Activated CD4-positive, CD25-positive, alpha-beta regulatory T cell treated with anti-CD3 and anti-CD28 coated beads, Interleukin-2, amount 50 U/mL, for 16 hours (primary cell): Measurements from ENCODE around the gene EEIG1.

Experiments
- DNase-seq: peaks from one replicate; pipeline ENCODE4 v3.0.0-alpha.2; 2020; ENCODE audit warnings: low read depth, low spot score

Gene EEIG1

GRCh38 chr9:127941062-127941960 lies 39.5 kb downstream of the EEIG1 start:
- DNase-seq, result no peak

DNA sequence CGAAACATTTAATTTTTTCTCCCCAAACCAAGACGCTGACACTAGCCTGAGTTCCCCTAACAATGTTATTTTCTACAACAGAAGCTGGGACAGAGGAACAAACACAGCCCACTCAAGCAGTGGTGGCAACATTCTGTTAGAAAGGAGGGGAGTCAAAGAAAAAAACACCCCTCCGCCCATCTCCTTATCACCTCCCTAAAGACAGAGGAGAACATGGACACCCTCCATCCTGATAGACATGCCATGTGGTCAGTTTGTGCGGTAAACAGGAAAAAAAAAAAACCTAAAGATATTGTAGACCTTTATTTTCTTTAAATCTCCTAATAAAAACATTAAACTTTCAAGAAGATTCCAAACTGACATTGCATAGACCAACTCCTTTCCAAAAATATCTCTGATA lies 40.2 kb downstream of the EEIG1 start:
- DNase-seq, result no peak

GRCh38 chr9:127938298-127938690 lies 42.5 kb downstream of the EEIG1 start:
- no peak for DNase-seq

DNA sequence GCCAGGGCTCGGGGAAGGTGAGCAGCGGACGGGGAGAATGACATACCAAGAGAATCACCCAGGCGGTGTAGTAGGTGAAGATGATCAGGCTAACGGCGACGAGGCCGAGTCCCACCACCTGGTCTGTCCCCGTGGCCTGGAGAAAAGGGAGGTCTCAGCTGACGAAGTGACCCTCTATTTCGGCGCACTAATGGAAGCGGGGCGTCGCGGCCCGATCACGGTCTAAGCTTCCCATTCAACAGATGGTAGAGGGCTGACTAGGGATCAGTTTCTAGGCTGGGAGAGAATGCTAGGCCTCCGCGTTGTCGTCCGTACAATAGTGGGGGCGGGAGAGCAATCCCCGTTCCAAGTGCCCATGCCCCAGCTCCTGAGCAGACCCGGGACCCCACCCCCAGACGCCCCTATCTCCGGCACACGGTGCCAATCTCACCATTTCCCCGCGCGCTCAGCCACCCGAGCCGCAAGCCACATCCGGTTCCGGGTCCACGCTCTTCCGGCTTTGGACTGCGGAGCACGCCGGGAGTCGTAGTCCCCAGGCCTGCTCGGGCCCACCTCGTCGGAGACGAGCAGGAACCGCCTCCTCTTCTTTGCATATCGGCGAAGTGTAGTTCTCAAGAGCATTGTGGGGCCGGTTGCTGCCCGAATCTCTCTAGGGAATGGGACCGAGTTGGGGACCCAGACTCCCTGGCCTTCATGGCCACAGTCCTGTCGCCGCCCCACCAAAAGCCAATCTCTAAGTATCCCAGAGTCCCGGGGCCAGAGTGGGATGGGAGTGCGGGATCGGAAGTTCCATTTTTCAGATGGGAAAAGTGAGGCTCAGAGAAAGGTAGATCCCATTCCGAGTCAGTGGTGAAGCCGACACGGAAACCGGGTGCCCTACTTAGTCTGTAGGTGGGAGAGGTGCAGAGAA lies 43.1 kb downstream of the EEIG1 start, which contains the start of gene DPM2:
Gene DPM2, minus strand, starts transcription at position 467 of the 910 bp plus-strand sequence. Its CDS starts 34 bp downstream, at position 433.
- peak; percentile 76 for DNase-seq

DNA sequence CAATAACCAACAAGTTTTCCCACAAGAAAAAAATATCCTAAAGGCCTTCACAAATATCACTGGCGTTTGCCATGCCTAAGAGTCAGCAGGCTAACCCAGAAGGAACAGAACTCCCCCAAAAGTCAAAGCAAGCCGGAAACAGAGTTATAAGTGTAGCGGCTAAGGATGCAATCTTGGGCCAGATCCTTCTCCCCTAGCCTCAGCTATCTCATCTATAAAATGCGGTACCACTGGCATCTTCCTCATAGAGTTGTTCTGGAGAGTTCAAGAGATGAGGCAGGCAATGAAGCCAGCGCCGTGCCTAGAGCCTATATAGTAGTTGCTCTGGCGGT lies 43.8 kb downstream of the EEIG1 start:
- no peak for DNase-seq

GRCh38 chr9:127936347-127936852 lies 44.4 kb downstream of the EEIG1 start:
- DNase-seq, result no peak

- no peak for DNase-seq
Measured at GRCh38 chr9:127935765-127936221, 45.0 kb downstream of the EEIG1 start.

GRCh38 chr9:127934986-127935385 lies 45.8 kb downstream of the EEIG1 start:
- no peak for DNase-seq

GRCh38 chr9:127934248-127934647 lies 46.5 kb downstream of the EEIG1 start:
- DNase-seq, result no peak

GRCh38 chr9:127931092-127931881 lies 49.5 kb downstream of the EEIG1 start:
- no peak for DNase-seq
